LNCaP clone FGC (cell line): Measurements from ENCODE around the gene FXYD5.

ENCODE experiments used
- DNase-seq: peaks from one replicate; pipeline ENCODE4 v3.0.0-alpha.2; 2011; ENCODE audit warnings: low read depth
- H3K4me3 ChIP-seq: 2 replicates; pipeline ENCODE4 v1.5.1; 2011; ENCODE audit warnings: mild to moderate bottlenecking, low read depth, low read length, control low read depth
- TF ChIP-seq, protein P1 (sequence below): IDR thresholded peaks from 2 replicates; pipeline ENCODE4 v1.5.1; 2012; ENCODE audit warnings: mild to moderate bottlenecking; ENCODE audit not compliant: control insufficient read depth, insufficient read depth; ENCODE audit errors: extremely low read depth

FXYD5 gene

GRCh38 chr19:35211545-35212230, 57.2 kb downstream of the FXYD5 start:
- no peak for DNase-seq
- TF ChIP-seq, protein P1, sequence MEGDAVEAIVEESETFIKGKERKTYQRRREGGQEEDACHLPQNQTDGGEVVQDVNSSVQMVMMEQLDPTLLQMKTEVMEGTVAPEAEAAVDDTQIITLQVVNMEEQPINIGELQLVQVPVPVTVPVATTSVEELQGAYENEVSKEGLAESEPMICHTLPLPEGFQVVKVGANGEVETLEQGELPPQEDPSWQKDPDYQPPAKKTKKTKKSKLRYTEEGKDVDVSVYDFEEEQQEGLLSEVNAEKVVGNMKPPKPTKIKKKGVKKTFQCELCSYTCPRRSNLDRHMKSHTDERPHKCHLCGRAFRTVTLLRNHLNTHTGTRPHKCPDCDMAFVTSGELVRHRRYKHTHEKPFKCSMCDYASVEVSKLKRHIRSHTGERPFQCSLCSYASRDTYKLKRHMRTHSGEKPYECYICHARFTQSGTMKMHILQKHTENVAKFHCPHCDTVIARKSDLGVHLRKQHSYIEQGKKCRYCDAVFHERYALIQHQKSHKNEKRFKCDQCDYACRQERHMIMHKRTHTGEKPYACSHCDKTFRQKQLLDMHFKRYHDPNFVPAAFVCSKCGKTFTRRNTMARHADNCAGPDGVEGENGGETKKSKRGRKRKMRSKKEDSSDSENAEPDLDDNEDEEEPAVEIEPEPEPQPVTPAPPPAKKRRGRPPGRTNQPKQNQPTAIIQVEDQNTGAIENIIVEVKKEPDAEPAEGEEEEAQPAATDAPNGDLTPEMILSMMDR: no peak
- H3K4me3 ChIP-seq: no peak overlapping the region

DNA sequence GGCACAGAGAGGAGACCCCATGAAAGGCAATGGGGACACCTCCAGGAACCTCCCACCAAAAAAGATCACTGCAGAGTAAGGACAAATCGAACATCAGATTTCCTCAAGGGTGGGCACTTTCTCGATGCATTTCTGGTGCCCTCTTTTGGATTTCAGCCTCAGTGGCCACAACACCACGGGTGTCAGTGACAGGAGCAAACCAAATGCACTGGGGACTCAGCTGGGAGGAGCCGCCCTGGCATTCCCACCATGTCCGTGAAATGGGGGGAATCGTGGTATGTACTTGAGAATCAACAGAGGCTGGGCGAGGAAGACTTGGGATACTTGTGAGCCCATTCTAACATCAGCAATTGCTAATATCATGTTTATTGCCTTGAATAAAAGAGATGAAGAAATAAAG, 57.7 kb downstream of the FXYD5 start:
- TF ChIP-seq, protein P1: no peak

DNA sequence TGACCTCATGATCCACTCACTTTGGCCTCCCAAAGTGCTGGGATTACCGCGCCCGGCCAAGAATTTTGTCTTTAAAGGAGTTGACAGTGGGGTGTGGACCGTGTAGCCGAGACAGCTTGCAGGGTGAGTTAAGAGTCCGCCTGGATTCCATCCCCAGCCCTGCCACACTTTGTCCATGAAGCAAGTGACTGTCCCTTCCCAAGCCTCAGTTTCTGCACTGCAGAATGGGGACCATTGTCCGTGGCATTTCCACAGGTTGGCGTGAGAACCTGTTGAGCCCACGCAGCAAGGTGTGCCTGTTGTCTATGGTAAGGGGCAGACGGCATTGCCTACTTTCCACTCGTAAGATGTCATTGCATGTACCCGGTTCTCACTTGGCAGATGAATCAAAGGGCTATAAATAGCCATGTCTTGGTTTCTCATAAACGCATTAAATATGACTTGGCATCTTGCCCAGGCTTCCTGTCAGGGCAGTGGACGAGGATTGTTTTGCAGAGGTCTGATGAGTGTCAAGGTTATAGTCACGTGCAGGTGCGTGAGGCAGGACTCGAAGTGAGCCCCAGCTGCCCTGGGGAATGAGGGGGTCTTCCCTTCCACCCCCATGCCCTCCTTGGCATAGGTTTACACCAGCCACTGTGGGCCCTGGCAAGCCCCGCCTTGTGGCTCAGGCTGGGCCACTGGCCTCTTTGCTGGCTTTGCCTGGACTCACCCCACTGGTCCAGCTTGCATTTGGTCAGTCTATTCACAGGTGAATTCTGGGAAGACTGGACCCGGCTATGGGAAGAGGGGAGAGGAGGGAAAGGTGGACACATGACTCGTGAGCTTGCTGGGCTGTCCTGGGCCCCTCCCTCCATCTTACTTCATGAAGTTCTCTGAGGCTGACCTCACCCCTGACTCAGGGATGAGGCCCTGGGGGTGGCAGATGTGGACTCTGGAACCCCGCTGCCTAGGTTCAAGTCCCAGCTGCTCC, 59.4 kb downstream of the FXYD5 start:
- peak; percentile 93 for DNase-seq
- TF ChIP-seq, protein P1: no peak
- H3K4me3 ChIP-seq: no peak overlapping the region

More for the DNA sequence above, 57.7 kb downstream of the FXYD5 start:
- no peak overlapping the region for H3K4me3 ChIP-seq
- DNase-seq: no peak

GRCh38 chr19:35214766-35215422, 60.4 kb downstream of the FXYD5 start:
- TF ChIP-seq, protein P1: no peak
- DNase-seq: no peak
- no peak overlapping the region for H3K4me3 ChIP-seq

DNA sequence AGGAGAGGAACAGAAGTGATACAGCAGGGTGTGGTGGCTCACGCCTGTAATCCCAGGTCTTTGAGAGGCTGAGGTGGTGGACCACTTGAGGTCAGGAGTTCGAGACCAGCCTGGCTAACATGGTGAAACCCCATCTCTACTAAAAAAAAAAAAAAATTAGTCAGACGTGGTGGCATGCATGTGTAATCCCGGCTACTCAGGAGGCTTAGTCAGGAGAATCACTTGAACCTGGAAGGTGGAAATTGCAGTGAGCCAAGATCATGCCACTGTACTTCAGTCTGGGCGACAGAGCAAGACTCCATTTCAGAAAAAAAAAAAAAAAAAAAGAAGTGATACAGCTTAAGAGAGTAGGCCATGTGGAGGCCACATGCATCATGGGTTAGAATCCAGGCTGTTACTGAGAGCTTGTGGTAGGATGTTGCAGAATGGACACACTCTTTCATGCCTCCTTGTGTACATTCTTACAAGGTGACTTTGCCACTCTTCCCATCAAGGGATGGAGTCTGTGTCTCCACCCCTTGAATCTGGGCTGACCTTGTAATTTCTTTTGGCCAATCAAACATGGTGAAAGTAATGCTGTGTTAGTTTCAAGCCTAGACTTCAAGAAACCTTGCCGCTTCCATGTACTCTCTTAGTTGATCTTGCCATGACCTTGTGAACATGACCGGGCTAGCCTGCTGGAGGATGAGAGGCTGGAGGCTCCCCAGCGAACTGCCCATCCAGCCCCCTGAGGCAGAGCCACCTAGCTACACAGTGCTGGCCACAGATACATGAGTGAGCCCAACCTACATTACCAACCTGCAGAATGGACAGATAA, 61.7 kb downstream of the FXYD5 start:
- TF ChIP-seq, protein P1: no peak
- no peak for DNase-seq
- no peak overlapping the region for H3K4me3 ChIP-seq
